ENCODE data around the gene TEAD2.

TEAD2 gene

GRCh38 chr19:49362048-49362928, at the start of gene TEAD2:
TEAD2 (minus strand) TSS chr19:49362416; CDS start chr19:49360075, 2,341 bp downstream.
- no peak for DNase-seq

- DNase-seq, result no peak
Observed at GRCh38 chr19:49411681-49412326, 49.6 kb upstream of the TEAD2 start.

DNA sequence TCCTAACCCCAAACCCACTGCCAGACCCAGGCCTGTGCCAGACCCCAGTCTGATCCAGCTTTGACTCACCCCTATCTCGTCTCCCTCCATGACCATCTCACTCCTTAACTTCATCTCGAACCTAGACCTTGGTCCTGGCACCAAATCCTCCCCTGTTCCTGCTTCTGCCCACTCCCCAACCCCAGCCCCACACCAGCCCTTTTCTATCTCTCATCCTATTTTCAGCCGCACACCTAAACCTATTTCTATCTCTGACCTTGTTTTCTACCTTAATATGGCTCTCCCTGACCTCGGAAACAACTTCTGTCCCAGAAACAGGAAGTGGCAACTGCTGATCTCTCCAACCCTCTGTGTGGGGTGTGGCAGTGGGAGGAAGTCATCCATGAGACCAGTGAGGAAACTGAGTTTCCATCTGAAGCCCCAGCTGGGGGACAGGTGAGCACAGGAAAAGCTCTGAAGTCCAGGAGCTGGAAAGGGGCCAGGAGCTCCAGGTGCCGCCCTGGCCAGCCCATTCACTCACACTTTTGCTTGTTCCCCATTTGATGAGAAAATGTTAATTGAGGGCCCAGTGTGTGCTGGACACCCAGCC, 47.3 kb upstream of the TEAD2 start:
- DNase-seq, result no peak

DNA sequence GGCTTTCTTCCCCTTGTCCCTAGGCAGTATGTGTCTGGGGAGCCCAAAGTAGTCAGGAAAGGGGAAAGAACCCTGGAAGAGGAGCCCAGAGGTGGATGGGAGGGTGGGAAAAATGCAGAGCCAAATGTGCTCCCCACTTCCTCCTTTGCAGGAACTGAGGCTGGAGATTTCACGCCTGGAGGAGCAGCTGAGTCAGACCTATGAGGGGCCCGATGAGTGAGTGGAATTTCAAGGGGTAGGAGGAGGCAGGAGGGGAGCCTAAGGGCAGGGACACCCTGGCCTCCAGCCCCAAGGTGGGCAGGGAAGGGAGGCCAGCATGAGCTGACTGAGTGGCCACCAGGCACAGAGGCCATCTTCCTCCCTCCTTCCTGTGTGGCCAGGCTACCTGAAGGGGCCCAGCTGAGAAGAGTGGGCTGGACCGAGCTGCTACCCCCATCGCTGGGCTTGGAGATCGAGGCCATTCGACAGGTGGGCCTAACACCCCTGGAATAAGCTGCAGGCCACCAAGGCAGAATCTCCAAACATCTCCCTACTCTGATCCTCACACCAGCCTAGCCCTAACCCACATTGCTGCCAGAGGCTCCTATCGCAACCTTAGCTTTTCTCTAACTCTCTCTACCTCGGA, 46.7 kb upstream of the TEAD2 start:
- no peak for DNase-seq

DNA sequence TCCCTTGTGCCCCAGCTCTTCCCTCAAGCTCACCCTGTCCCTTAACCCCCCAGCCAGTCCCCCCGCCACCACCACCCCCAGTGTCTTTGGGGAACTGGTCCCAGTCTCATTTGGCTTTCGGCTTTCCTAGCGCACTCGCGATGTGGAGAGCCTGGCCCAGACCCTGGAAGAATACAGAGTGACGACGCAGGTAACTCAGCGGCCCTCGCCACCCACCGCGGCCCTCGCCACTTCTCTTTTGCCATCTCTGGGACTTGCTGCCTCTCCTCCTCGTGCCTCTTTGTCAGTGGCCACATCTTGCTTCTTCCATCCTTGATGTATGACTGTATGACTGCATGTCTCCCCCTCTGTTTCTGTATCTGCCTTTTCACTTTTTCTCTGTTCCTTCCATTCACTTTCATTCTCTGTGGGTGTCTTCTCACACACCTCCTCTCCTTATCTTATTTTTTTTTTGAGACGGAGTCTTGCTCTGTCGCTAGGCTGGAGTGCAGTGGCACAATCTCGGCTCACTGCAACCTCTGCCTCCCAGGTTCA, 45.3 kb upstream of the TEAD2 start:
- no peak for DNase-seq

DNA sequence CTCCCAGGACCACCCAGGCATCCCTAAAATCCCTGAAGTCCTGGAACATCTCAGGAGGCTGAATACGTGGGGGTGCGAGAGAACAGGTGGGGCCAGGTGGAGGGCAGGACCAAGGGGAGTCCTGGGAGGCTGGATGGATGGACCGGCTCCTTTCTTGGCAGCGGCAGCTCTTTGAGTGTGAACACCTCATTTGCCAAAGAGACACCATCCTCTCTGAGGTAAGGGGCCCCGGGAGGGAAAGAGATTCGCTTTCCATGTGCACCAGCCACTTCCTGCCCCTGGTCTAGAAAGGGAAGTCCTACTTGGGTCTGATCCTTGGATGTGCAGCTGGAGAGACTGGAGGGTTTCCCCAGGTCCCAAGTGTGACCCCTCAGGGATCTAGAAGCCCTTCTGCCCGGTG, 44.9 kb upstream of the TEAD2 start:
- no peak for DNase-seq

GRCh38 chr19:49403404-49404187, 41.4 kb upstream of the TEAD2 start:
- peak; percentile 98 to 99 for DNase-seq

GRCh38 chr19:49400029-49400428, 37.8 kb upstream of the TEAD2 start:
- no peak for DNase-seq

DNA sequence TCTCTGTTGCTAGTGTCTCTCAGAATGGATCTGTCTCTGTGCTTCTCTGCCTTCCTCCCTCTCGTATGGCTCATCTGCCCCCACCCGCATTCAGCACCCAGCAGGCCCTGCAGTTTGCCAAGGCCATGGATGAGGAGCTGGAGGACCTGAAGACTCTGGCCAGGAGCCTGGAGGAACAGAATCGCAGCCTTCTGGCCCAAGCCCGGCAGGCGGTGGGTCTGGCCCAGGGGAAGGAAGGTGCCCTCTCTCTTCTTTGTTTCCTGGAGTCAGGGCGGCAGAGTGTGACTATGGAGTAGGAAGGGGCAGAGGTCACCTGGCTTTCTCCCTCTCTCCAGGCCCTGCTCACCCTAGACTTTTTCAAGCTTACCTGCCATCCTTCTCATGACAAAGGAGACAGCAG, 36.7 kb upstream of the TEAD2 start:
- no peak for DNase-seq

- no peak for DNase-seq
Observed at GRCh38 chr19:49398001-49398615, 35.9 kb upstream of the TEAD2 start.

DNA sequence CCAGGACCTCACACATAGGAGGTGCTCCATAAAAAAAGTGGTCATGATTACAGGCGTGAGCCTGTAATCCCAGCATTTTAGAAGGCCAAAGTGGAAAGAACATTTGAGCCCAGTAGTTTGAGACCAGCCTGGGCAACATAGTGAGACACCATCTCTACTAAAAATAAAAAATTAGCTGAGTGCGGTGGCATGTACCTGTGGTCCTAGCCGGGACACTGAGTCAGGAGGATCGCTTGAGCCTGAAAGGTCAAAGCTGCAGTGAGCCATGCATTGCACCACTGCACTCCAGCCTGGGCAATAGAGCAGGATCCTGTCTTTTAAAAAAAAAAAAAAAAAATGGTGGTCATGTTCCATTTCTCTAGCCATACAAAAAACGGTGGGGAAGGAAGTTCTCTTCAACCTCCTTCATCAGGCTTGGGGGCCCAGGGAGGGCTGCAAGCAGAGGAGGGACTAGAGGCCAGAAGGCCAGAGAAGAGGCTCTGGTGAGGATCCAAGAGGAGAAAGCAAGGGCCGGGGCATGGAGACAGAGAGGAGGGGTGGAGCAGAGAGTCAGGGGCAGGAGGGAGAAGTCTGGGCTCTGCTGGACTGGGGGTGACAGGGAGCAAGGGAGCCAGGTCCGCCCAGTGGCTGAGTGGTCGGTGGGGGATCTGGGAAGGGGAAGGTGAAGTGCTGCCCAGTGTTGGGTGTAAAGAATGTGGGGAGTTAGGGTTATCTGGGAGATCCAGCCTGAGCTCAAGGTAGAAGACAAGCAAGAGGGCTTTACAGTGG, 34.7 kb upstream of the TEAD2 start:
- no peak for DNase-seq

DNA sequence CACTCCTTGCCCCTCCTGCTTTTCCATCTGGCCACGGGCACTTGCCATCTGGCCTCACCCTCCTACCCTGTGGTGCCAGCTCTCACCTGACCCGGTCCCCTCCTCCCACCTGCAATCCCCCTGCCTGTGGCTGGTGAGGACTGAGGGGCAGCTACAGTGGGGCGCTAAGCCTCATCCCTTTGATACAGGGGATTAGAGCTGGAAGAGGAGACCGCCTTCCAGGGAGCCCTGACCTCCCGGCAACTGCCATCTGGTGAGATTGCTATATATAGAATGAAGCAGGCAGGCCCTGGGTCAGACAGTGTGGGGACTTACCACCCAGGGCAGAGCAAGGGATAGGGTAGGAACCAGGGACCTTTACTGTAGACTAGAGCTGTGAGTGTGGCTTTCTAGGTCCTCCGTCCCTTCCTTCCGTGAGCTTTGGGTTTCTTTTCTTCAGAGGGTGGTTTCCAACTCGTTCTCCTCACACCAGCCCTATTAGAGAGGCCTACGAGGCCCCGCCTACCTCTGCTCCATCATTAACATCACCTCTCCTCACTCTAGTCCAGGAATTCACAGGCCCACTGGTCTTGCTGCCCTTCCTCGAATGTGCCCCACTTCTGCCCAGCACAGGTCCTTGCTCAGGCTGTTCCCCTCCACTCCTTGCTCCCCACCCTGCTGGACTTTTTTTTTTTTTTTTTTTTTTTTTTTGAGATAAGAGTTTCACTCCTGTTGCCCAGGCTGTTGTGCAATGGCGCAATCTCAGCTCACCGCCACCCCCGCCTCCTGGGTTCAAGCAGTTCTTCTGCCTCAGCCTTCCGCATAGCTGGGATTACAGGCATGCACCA, 33.6 kb upstream of the TEAD2 start:
- DNase-seq, result no peak

DNA sequence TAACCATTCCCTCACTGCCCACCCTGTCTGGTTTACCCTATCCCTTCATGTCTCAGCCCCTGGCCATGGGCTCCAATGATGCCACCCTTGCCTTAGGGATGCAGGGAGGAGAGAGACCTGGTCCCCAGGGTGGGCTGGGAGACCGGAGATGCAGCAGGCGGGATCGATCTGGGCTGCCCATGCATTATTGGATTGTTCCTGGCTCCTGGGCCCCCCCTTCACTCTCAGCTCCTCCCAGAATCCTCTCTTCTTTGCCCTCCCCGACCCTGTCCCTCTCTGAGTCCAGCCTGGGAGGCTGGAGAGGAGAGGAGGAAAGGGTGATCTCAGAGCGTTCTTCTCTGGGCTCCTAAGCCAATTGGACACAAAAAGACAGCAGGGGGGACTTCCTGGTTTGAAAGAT, 31.7 kb upstream of the TEAD2 start:
- no peak for DNase-seq

DNA sequence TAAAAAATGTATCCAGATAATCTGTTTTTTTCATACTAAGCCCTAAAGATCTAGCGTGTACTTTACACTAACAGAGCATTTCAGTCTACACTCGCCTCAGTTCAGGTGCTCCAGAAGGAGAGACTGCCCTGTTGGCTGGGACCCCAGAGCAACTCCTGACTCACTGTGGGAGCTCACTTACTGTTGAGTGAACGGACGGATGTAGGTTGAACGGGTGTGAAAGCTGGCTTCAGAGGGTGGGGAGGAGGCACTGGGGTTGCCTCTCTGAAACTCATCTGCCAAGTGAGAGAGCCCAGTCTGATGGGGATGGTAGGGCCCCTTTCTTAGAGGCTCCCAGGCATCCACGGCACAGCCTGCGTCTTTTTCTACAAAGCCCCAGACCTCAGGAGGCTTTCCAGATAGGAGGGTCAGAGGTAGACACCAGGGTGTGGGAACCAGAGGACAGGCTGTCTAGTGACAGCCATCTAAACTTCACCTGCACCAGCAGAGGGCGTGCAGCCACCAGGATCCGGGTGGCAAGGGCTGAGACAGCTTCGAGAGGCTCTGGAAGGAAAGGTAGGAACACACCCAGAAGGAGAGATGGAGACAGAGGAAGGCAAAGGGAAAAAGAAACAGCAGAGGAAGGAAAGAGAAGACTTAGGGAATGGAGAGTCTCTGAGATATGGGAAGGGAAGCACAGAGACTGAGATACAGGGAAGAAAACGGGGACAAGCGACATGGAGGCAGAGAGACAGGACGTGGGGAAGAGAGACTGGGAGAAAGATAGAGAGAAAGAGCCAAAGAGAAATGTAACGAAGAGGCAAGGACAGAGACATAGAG, 29.6 kb upstream of the TEAD2 start:
- peak; percentile 61 to 82 for DNase-seq

GRCh38 chr19:49390929-49391359, 28.7 kb upstream of the TEAD2 start:
- no peak for DNase-seq

GRCh38 chr19:49390131-49390928, 28.1 kb upstream of the TEAD2 start:
- no peak for DNase-seq

- DNase-seq, result no peak
Observed at GRCh38 chr19:49389406-49389805, 27.2 kb upstream of the TEAD2 start.

- peak; percentile 19 to 27 for DNase-seq
Observed at GRCh38 chr19:49387936-49388372, 25.7 kb upstream of the TEAD2 start, which contains the start of gene KASH5. KASH5 (plus strand) TSS chr19:49388249; CDS start chr19:49390884, 2,635 bp downstream.
